PC-9 (cell line): ENCODE data around the gene ADARB2. TPM values are rescaled to one million over a fixed set of nuclear protein-coding genes. Genes with fewer than 3 reads are reported as not detected.

Experiments used
- BruUV-seq: library from RNA; stranded (reverse); fragments of 400-500 nt; replicated peaks from 2 replicates; lab custom pipeline; 2021; lab: Mats Ljungman, UMichigan
- CTCF ChIA-PET: fragments of 300-600 bp; sonication (Branson Sonifier 250); formaldehyde crosslinking; loops from one replicate; lab custom pipeline; 2022; ENCODE audit warnings: antibody characterized with exemption; lab: Charles Lee
- POLR2A ChIA-PET: fragments of 300-600 bp; sonication (Branson Sonifier 250); formaldehyde crosslinking; loops from one replicate; lab custom pipeline; 2022; ENCODE audit warnings: antibody characterized with exemption; ENCODE audit not compliant: unreplicated experiment; lab: Charles Lee
- DNase-seq, 2 experiments: peaks; one replicate each; pipeline versions ENCODE4 v3.0.0 to v3.0.0-alpha.2; 2015 to 2022; ENCODE audit warnings: mixed read lengths in 1 of 2
- H2AFZ ChIP-seq: fragments of 200-600 bp; sonication (generic); 2 replicates; pipeline ENCODE4 v1.8.1; 2017; ENCODE audit warnings: antibody characterized with exemption
- H3F3A ChIP-seq: fragments of 200-600 bp; sonication (generic); 2 replicates; pipeline ENCODE4 v1.8.1; 2017; ENCODE audit warnings: antibody characterized with exemption, mild to moderate bottlenecking, low read depth; ENCODE audit not compliant: insufficient read depth
- H3K27ac ChIP-seq: fragments of 200-600 bp; sonication (generic); 2 replicates; pipeline ENCODE4 v1.6.1; 2016; ENCODE audit warnings: mixed run types
- H3K27me3 ChIP-seq: fragments of 200-600 bp; sonication (generic); 2 replicates; pipeline ENCODE4 v1.6.1; 2016; ENCODE audit warnings: low read depth, mixed run types; ENCODE audit not compliant: insufficient read depth
- H3K36me3 ChIP-seq: fragments of 200-600 bp; sonication (generic); 2 replicates; pipeline ENCODE4 v1.6.1; 2016; ENCODE audit warnings: low read depth, mixed run types
- H3K4me1 ChIP-seq: fragments of 200-600 bp; sonication (generic); replicated peaks from 2 replicates; pipeline ENCODE4 v1.6.1; 2016; ENCODE audit warnings: mixed run types; ENCODE audit not compliant: insufficient read depth
- H3K4me2 ChIP-seq: fragments of 200-600 bp; sonication (generic); 2 replicates; pipeline ENCODE4 v1.6.1; 2017; ENCODE audit warnings: mixed run types
- H3K4me3 ChIP-seq: fragments of 200-600 bp; sonication (generic); 2 replicates; pipeline ENCODE4 v1.6.1; 2016; ENCODE audit warnings: mixed run types
- H3K79me2 ChIP-seq: fragments of 200-600 bp; sonication (generic); 2 replicates; pipeline ENCODE4 v1.6.1; 2017; ENCODE audit warnings: low read depth, mixed run types
- H3K9me2 ChIP-seq: fragments of 200-600 bp; sonication (generic); 2 replicates; pipeline ENCODE4 v1.8.1; 2017; ENCODE audit warnings: mild to moderate bottlenecking; ENCODE audit not compliant: insufficient read depth
- H3K9me3 ChIP-seq: fragments of 200-600 bp; sonication (generic); 2 replicates; pipeline ENCODE4 v1.8.1; 2016; ENCODE audit warnings: low read depth; ENCODE audit not compliant: insufficient read depth
- H4K20me1 ChIP-seq: fragments of 200-600 bp; sonication (generic); 2 replicates; pipeline ENCODE4 v1.8.1; 2017; ENCODE audit not compliant: insufficient read depth
- CTCF ChIP-seq: fragments of 200-600 bp; sonication (generic); conservative IDR thresholded peaks from 2 replicates; pipeline ENCODE4 v1.6.1; 2017; ENCODE audit warnings: mixed run types, antibody characterized with exemption, mild to moderate bottlenecking, moderate library complexity
- EZH2 ChIP-seq: fragments of 200-600 bp; sonication (generic); IDR thresholded peaks from 2 replicates; pipeline ENCODE4 v1.8.0; 2017; ENCODE audit warnings: antibody characterized with exemption, low read depth
- intact Hi-C: fragments of 100-400 bp; cut with micrococcal nuclease; formaldehyde crosslinking; loops from one replicate; pipeline ENCODE4 v1.10.0; 2022; ENCODE audit not compliant: unreplicated experiment
- total RNA-seq: library from RNA; stranded (reverse); gene quantifications from 2 replicates; pipeline ENCODE4 v1.2.3, GENCODE V29; 2021

The ADARB2 gene
- total RNA-seq, 1 experiment from 2014 or later: not detected

- no peaks in the 10 kb centered on the region for H3K9me3 ChIP-seq
Measured at GRCh38 chr10:1648648-1649047, 88.7 kb downstream of the ADARB2 start.

GRCh38 chr10:1646332-1646731 lies 91.0 kb downstream of the ADARB2 start:
- H3K27me3 ChIP-seq: peaks cover 7% of the 10 kb centered on the region; the same call in 1 of the 2 replicates

More at GRCh38 chr10:1648648-1649047, 88.7 kb downstream of the ADARB2 start:
- H3K27ac ChIP-seq: no peak overlapping the region
- no peaks in the 10 kb centered on the region for H3F3A ChIP-seq
- no peak overlapping the region for H3K4me3 ChIP-seq
- TF ChIP-seq CTCF: no peak
- no peak for TF ChIP-seq EZH2
- ChIA-PET POLR2A (interaction anchor here (0.6 kb wide), 1 partner anchor 1323 kb away, joined by 7 read pairs; no protein-coding TSS in a partner anchor), CTCF (no interaction called here)
- H3K9me2 ChIP-seq: no peaks in the 10 kb centered on the region
- H3K79me2 ChIP-seq: no peaks in the 10 kb centered on the region
- no peak overlapping the region for H2AFZ ChIP-seq
- H3K36me3 ChIP-seq: no peaks in the 10 kb centered on the region
- no TSS peak for BruUV-seq
- intact Hi-C loops: no loop called here
- peaks cover 23% of the 10 kb centered on the region; the same call in 1 of the 2 replicates for H3K27me3 ChIP-seq
- no peak for DNase-seq
- H3K4me1 ChIP-seq: no peaks in the 10 kb centered on the region
- no peak overlapping the region for H3K4me2 ChIP-seq
- no peaks in the 10 kb centered on the region for H4K20me1 ChIP-seq

GRCh38 chr10:1645896-1646295 lies 91.4 kb downstream of the ADARB2 start:
- Histone ChIP-seq H3F3A (no peaks in the 10 kb centered on the region), H3K36me3 (no peaks in the 10 kb centered on the region), H3K27ac (no peak overlapping the region), H2AFZ (no peak overlapping the region), H3K27me3 (peaks cover 3% of the 10 kb centered on the region; the same call in 1 of the 2 replicates), H3K4me3 (no peak overlapping the region), H4K20me1 (no peaks in the 10 kb centered on the region), H3K4me2 (no peak overlapping the region), H3K9me3 (no peaks in the 10 kb centered on the region), H3K4me1 (no peaks in the 10 kb centered on the region), H3K79me2 (no peaks in the 10 kb centered on the region), H3K9me2 (no peaks in the 10 kb centered on the region)
- DNase-seq: no peak
- BruUV-seq: no TSS peak
- CTCF ChIA-PET: no interaction called here
- POLR2A ChIA-PET: no interaction called here
- intact Hi-C loops: no loop called here
- TF ChIP-seq EZH2 (no peak), CTCF (no peak)

More at GRCh38 chr10:1646332-1646731, 91.0 kb downstream of the ADARB2 start:
- H3F3A ChIP-seq: no peaks in the 10 kb centered on the region
- no peaks in the 10 kb centered on the region for H3K9me2 ChIP-seq
- ChIA-PET CTCF (no interaction called here), POLR2A (no interaction called here)
- H3K36me3 ChIP-seq: no peaks in the 10 kb centered on the region
- H3K4me3 ChIP-seq: no peak overlapping the region
- no peak overlapping the region for H3K27ac ChIP-seq
- DNase-seq: no peak
- TF ChIP-seq CTCF (no peak), EZH2 (no peak)
- no peaks in the 10 kb centered on the region for H3K9me3 ChIP-seq
- H4K20me1 ChIP-seq: no peaks in the 10 kb centered on the region
- no peaks in the 10 kb centered on the region for H3K4me1 ChIP-seq
- no TSS peak for BruUV-seq
- no peaks in the 10 kb centered on the region for H3K79me2 ChIP-seq
- no peak overlapping the region for H3K4me2 ChIP-seq
- H2AFZ ChIP-seq: no peak overlapping the region
- intact Hi-C loops: no loop called here
